Measurements from ENCODE around the gene TSPOAP1. TPM values are rescaled to one million over a fixed set of nuclear protein-coding genes. Genes with fewer than 3 reads are reported as not detected.

TSPOAP1 gene
- polyA plus RNA-seq, 1 of the 3 experiments (the other 2 are of a cell fraction) = 0.79 TPM

GRCh38 chr17:58263773-58264172 is 64.8 kb downstream of the TSPOAP1 start:
- Histone ChIP-seq H3K9me2 (no peaks in the 10 kb centered on the region; the same call in 1 of the 2 replicates), H3K4me3 (ENCODE audit: low read depth in 2 of 2, low read length in 1 of 2) (no peak overlapping the region), H3K36me3 (replicated peaks in 1 of 2; ENCODE audit: control insufficient read depth in 1 of 2, insufficient read depth in 2 of 2, low read length in 1 of 2) (no peaks in the 10 kb centered on the region), H3K9me3 (0 out of 2 replicates have a peak, but pooled peaks cover 3% of the 10 kb centered on the region), H3K9ac (no peak overlapping the region), H3K27ac (ENCODE audit: low read depth in 2 of 2, low read length in 1 of 2) (no peak overlapping the region), H3K79me2 (ENCODE audit: insufficient read depth) (no peaks in the 10 kb centered on the region), H2AFZ (ENCODE audit: low read depth) (no peak overlapping the region), H4K20me1 (ENCODE audit: insufficient read depth) (no peaks in the 10 kb centered on the region), H3F3A (replicated peaks; ENCODE audit: insufficient read depth) (no peaks in the 10 kb centered on the region), H3K27me3 (ENCODE audit: insufficient read depth) (peaks cover 50% of the 10 kb centered on the region), H3K4me2 (no peak overlapping the region), H3K4me1 (ENCODE audit: control insufficient read depth in 1 of 2, insufficient read depth in 2 of 2, low read depth in 1 of 2, low read length in 1 of 2) (no peaks in the 10 kb centered on the region)
- ChIA-PET POLR2A (no interaction called here), CTCF (interaction anchor here (0.8 to 3.1 kb wide), 2 partner anchors 14 to 111 kb away, joined by 3 to 19 read pairs; no protein-coding TSS in a partner anchor)
- WGBS (ENCODE audit: low lambda C conversion rate) = 1% methylated on average over 1 of the region's 1 CpG
- TF ChIP-seq SMC3 (IDR thresholded peaks at IDR 0.05; ENCODE audit: low read depth, low read length) = no peak
- no peak for TF ChIP-seq RXRA (IDR thresholded peaks at IDR 0.05; ENCODE audit: borderline replicate concordance, low read depth)
- TF ChIP-seq GABPA (IDR thresholded peaks at IDR 0.05; ENCODE audit: low read depth) = no peak
- TF ChIP-seq SIN3A (IDR thresholded peaks at IDR 0.05; ENCODE audit: borderline replicate concordance, low read depth, low read length) = no peak
- no peak for TF ChIP-seq YY1 (IDR thresholded peaks at IDR 0.05; ENCODE audit: low read depth)
- TF ChIP-seq, protein P1, sequence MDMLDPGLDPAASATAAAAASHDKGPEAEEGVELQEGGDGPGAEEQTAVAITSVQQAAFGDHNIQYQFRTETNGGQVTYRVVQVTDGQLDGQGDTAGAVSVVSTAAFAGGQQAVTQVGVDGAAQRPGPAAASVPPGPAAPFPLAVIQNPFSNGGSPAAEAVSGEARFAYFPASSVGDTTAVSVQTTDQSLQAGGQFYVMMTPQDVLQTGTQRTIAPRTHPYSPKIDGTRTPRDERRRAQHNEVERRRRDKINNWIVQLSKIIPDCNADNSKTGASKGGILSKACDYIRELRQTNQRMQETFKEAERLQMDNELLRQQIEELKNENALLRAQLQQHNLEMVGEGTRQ (IDR thresholded peaks at IDR 0.05; ENCODE audit: borderline replicate concordance, low read depth, low read length) = no peak
- no peak for TF ChIP-seq CTCF (IDR thresholded peaks at IDR 0.05)
- DNase-seq = no peak

DNA sequence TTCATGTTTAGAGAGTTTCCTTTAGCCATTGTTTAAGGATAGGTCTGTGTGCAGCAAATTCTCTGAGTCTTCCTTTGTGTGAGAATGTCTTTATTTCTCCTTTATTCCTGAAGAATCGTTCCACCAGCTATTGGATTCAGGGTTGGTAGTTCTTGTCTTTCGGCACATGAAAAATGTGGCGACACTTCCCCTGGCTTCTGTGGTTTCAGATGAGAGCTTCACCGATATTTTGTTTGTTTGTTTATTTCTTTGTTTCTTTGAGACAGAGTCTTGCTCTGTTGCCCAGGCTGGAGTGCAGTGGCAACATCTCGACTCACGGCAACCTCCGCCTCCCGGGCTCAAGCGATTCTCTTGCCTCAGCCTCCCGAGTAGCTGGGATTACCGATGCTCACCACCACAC is 66.4 kb downstream of the TSPOAP1 start:
- Histone ChIP-seq H3K36me3 (replicated peaks in 1 of 2; ENCODE audit: control insufficient read depth in 1 of 2, insufficient read depth in 2 of 2, low read length in 1 of 2) (no peaks in the 10 kb centered on the region), H3K4me2 (no peak overlapping the region), H3K27ac (ENCODE audit: low read depth in 2 of 2, low read length in 1 of 2) (no peak overlapping the region), H3K4me1 (ENCODE audit: control insufficient read depth in 1 of 2, insufficient read depth in 2 of 2, low read depth in 1 of 2, low read length in 1 of 2) (no peaks in the 10 kb centered on the region), H3K9me3 (0 out of 2 replicates have a peak, but pooled peaks cover 3% of the 10 kb centered on the region), H4K20me1 (ENCODE audit: insufficient read depth) (no peaks in the 10 kb centered on the region), H3K9me2 (no peaks in the 10 kb centered on the region; the same call in 1 of the 2 replicates), H3K4me3 (ENCODE audit: low read depth in 2 of 2, low read length in 1 of 2) (no peak overlapping the region), H3K79me2 (ENCODE audit: insufficient read depth) (no peaks in the 10 kb centered on the region), H3K9ac (no peak overlapping the region), H2AFZ (ENCODE audit: low read depth) (no peak overlapping the region), H3K27me3 (ENCODE audit: insufficient read depth) (peaks cover 40% of the 10 kb centered on the region), H3F3A (replicated peaks; ENCODE audit: insufficient read depth) (no peaks in the 10 kb centered on the region)
- WGBS (ENCODE audit: low lambda C conversion rate) = 53% methylated on average over 11 of the region's 11 CpGs
- DNase-seq = no peak
- CTCF ChIA-PET = interaction anchor here (0.8 to 1.4 kb wide), 2 partner anchors 10 to 43 kb away, joined by 3 read pairs; no protein-coding TSS in a partner anchor
- TF ChIP-seq IRF3 (IDR thresholded peaks at IDR 0.05; ENCODE audit: low read depth, low read length) = no peak
- TF ChIP-seq MXI1 (IDR thresholded peaks at IDR 0.05; ENCODE audit: low read depth, low read length) = no peak
- no peak for TF ChIP-seq CHD2 (IDR thresholded peaks at IDR 0.05; ENCODE audit: low read length, partially characterized antibody)
- TF ChIP-seq ZBTB33 (IDR thresholded peaks at IDR 0.05; ENCODE audit: borderline replicate concordance, low read depth) = no peak
- TF ChIP-seq EZH2phosphoT487 (IDR thresholded peaks at IDR 0.05; ENCODE audit: borderline replicate concordance, low read depth) = no peak
- TF ChIP-seq, protein P2, sequence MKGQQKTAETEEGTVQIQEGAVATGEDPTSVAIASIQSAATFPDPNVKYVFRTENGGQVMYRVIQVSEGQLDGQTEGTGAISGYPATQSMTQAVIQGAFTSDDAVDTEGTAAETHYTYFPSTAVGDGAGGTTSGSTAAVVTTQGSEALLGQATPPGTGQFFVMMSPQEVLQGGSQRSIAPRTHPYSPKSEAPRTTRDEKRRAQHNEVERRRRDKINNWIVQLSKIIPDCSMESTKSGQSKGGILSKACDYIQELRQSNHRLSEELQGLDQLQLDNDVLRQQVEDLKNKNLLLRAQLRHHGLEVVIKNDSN (IDR thresholded peaks at IDR 0.05; ENCODE audit: borderline replicate concordance, low read depth) = no peak
- TF ChIP-seq NRF1 (IDR thresholded peaks at IDR 0.05; ENCODE audit: low read depth, low read length) = no peak
- TF ChIP-seq ELF1 (IDR thresholded peaks at IDR 0.05) = no peak
- POLR2A ChIA-PET = no interaction called here

Data from SK-N-SH (cell line).